GM21360 (cell line): ENCODE data around the gene PUS7L.
A peak's percentile ranks its signal among the peaks of the same experiment; 100 is the strongest.
"Not testable (repeated sequence)": the region's sequence is repeated elsewhere in the genome, so short reads cannot be mapped to it uniquely, and the experiment has no call there.

Source experiments
- ATAC-seq: cut with Tn5 transposase; IDR thresholded peaks from one replicate; pipeline ENCODE4 v1.9.1; 2021; ENCODE audit warnings: mild to moderate bottlenecking, moderate library complexity; ENCODE audit not compliant: unreplicated experiment

The PUS7L gene

DNA sequence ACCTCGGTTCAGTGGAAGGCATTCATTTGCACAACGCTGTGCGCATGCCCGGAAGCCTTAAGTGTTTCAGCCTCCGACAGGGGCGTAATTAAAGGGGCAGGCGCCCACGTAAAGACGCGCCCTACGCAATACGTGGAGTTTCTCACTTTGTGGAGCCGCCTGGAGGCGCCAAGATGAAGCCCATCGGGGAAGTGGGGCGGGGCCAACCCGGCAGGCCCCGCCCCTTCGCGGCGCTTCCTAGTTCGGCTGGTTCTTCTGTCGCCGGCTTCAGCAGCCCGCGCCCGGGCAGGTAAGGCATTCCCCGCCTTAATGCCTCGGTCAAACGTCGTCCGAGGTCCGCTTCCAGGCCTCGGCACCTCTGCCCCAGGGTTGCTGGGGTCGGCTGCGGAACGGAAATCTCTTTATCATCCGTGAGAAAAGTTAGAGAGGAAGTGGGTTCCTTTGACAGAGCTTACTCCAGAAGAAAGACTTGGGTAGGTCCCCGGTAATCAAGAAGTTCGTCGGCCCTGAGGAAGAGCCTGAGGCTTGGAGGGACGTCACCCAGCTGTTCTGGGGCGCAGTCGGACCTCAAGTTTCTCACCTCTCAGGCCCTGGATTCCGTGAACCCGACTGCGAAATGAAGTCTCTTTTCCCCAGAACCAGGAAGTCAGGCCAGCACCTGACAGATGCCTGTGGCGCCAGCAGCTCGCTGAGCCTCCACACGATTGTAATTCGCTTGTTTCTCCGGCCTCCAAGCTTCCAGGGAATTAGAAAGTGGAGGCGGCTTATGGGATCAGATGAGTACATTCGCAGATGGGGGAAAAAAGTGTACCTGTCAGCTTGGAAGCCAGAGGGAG is at the start of gene PUS7L, which contains the start of gene IRAK4:
Gene PUS7L, minus strand, starts transcription at position 63 of the 836 bp plus-strand sequence. CDS start 3,545 bp downstream, outside the sequence.
Gene IRAK4, plus strand, starts transcription at position 224 of the 836 bp plus-strand sequence. CDS start 9,161 bp downstream, outside the sequence.
- peak; percentile 97 for ATAC-seq

DNA sequence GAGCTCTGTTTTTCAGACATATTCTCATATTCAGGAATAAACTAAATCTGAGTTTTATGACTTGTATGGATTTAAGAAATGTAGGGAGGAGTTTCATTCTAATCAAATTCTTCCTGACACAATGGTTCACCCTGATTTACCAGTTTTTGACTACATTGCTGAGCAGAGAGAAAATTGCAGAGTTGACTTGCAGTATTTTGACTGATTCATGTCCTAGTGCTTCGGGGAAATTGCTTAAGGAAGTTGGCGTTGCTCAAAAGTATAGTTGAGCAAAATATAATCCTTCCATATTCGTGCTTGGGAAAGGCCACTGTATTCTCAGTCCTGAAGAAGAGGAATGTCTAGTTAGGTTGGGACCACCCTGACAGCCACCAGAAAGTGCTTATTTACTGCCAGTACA is 48.8 kb upstream of the PUS7L start:
- ATAC-seq: no peak

DNA sequence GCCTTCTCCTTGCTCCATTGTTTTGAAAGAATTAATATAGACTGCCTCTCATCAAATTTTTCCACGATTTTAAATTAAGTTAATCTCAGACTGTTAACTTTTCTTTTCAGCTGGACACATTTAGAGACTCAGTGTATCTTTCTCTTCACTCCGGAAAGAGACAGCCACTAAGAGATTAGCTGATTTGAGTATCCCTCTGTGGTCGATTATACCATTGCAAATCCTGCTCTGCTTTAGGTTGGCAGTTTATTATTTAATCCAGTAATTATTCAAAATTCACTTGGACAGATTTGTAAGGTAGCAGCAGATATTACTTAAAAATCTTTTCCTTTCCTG is 48.1 kb upstream of the PUS7L start:
- ATAC-seq: no peak

DNA sequence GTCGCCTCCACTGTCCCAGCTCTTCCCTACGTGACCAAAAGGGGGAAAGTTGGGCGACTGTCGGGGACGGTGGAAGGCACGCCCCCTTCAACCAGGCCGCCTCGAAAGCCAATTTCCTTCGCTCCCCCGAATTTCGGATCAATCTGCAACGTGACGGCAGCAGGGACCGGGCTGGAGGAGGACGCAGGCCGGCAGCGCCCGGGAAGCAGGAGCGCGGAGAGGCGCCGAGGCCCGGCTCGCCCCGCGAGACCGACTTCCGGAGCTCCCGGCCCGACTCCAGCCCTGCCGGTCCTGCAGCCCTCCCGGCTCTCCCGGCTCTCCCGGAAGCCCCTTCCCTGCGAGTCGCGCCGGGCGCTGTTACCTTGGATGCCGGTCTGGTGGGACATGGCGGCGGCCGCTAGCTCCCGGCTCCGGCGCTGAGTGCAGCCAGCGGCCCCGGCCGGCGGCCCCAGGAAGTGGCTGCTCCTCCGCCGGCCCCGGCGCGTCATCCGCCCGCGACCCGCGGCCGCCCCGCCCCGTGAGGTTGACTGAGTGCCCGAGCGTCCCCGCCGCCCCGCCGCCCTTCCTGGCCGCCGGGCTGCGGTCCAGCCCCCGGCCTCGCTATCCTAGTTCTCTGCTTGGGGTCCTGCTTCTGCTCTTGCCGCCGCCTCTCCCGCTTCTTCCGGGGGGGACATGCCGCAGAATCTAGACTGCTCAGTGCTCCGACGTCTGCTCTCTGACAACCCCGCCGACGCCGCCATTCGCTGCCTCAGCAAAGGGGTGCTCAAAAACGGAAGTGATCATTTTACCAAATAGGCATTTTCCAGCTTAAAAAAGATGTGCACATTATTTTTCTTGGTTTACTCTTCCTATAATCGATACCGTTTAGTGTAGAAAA is 47.5 kb upstream of the PUS7L start, which contains the start of gene TWF1:
Gene TWF1, minus strand, starts transcription at position 458 of the 877 bp plus-strand sequence. Its CDS starts 72 bp downstream, at position 386.
- ATAC-seq: peak; percentile 94

DNA sequence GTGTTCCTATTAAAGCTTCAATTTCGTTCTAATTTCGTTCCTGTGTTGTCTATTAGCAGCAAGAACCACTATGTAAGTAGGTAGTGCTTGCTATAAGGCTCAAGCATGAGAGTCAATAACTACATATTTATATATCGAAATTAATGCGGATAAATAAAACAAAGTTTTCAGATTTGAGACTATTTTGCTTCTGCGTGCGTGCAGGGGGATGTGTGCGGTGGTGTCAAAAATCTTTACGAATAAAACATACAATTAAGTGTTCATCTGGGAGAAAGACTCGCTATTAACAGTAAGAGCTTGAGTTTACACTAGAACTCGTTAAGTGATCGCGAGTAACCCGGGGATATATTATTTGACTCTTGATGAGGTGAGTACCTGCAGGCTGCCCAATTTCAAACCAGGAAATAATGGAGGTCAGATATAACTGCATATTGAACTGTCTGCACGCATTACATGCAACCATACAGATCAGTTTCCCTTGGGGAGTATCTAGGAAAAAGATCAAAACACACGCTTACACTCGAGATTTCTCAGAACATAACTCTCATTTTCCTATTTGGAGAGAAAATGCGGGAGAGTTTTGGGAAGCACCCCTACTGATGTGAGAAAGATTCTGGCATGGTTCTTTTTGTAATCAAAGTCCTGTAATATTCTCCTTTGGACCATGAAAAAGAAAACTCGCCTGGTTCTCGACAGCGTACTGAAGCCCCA is 46.7 kb upstream of the PUS7L start:
- no peak for ATAC-seq

DNA sequence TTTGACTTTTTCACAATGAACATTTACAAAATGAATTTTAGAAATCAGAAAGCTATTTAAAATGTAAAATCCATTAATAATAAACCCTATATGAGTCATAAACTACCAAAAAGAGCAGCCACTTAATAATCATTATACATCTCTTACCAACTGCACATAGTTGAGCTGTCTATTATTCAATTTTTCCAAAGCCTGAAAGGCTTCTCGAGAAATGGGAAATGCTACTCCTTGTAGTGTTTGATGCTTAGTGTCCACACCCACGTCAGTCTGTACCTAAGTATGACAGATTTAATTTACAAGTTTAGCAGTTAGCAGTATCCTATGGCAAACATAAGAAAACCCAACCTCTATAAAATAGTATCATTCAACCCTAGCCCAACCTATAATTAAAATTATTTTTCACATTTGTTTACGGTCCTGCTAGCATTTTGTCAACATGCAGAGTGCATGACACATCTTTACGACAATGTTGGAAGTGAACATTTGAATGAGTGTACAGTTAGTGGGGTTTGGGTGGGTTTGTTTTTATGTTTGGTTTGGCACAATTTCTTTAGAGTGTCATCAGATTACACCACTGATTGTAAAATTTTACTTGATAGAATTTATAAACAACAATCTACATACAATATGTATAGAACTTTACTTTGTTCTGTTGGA is 39.1 kb upstream of the PUS7L start:
- no peak for ATAC-seq

DNA sequence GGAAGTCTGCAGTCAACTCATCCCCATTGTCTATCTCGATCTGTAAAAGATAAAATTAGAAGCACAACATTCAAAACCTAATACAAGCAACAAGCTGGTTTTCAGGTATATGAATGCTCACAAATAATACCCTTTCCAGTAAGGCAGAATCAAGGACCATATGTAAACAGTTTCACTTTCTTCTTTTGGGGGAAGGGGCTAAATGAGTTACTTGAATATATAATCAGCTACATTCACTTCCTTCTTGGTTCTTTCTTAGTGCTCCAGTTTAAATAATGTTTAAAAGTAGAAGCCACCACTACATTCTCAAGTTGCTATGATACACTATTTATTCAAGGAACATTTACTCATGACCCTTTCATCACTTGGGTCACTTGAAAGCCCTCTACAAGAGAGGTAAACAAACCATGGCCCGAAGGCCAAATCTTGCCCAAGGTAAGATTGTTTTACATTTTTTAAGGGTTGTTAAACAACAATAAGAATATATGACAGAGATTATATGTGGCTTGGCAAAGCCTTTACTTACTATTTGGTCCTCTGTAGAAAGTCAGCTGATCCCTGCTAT is 37.2 kb upstream of the PUS7L start:
- ATAC-seq: no peak

GRCh38 chr12:43789941-43790340 is 31.4 kb upstream of the PUS7L start:
- ATAC-seq: no peak

DNA sequence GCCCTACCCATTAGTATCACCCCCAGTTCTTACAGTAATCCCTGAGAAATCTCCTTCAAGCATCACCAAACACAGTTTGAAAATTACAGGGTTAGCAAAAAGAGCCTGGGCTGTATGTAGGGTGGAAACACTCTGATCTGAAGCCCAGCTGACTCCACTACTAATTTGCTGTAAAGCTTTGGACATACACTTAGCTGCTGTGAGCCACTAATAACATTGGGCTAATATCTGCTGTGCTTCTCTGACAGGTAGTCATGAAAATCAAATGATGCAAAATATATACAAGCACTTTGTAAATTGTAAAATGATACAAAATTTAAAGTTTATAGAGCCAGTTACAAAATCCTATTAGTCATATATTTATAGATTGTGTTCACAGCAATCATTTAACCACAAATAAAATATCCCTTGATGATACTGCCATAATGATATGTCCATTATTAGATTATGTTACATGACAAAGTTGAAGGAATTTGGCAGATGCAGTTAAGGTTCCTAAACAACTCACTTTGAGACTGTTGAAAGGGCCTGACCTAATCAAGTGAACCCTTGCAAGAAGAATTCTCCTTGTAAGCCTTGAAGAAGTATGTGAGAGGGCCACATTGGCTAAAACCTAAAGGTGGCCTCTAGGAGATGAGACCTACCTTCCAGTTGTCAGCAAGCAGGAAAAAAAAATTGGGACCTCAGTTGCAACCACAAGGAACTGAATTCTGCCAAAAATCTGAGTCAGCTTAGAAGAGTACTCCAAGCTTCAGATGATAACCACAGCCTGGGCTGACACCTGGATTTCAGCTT is 28.5 kb upstream of the PUS7L start:
- no peak for ATAC-seq

DNA sequence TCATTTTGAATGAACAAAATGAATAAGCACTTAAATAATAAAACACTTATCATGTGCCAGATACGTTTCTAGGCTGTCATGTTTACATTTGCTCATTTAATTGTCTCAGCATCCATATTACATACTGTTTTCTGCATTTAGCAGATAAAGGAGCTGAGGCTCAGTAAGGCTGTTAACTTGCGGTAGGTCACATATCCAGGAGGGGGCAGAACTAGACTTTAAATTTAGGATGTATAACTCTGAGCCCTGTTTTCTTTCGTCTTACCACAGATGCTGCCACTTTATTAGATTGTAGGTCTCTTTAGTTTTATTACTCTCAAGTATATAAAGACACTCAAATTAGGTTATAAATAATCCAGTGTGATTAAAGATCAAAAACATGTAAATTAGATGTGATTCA is 17.9 kb upstream of the PUS7L start:
- no peak for ATAC-seq

DNA sequence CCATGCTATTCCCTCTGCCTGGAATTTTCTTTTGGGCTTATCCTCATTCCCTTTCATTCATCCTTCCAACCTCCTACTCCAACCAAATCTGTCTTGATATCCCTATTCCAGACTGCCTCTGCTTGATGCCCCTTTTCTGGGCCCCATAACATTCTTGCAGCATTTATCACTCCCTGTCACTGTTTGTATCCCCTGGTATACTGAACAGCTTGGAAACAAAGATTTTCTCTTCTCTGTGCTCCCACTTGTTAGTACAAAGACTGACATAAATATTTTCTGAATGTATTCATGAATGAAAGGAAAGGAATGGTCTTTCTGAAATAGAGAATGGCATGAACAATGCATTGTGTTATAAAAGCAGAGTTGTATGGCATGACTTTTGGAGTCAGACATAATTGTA is 7.7 kb upstream of the PUS7L start:
- ATAC-seq: no peak

DNA sequence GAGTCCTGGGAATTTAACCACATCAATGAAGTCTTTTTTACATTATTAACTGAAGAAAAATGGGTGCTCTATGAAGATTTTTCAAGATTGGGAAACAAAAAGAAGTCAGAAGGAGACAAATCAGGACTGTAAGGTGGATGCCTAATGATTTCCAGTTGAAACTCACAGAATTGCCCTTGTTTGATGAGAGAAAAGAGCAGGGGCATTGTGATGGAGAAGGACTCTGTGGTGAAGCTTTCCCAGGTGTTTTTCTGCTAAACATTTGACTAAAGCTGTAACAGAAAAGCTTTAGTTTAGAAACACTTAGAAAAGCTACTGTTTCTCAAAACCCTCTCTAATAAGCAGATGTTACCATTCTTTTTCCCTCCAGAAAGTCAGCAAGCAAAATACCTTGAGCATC is 5.9 kb upstream of the PUS7L start:
- no peak for ATAC-seq

GRCh38 chr12:43763769-43764168 is 5.2 kb upstream of the PUS7L start:
- no peak for ATAC-seq

GRCh38 chr12:43762596-43762995 is 4.0 kb upstream of the PUS7L start:
- no peak for ATAC-seq

- ATAC-seq: no peak
Measured at GRCh38 chr12:43761500-43761899, 2.9 kb upstream of the PUS7L start.

DNA sequence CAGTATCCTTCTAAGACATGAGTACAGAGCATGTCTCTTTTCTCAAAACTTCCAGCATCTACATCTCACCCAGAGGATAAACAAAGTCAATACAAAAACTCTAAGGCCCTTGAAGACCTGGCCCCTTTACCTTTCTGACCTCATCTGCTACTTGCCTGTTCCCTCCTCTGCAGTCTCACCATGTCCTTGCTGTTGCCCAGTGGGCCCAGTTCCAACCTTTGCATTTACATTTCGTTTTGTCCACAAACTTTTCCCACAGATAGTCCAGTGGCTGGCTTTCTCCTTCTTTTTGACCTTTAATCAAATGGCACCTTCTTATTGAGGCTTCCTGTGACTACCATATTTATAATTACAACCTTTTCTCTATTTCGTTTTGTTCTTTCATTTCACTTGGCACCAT is 1.8 kb upstream of the PUS7L start:
- ATAC-seq: no peak

- ATAC-seq: no peak
Measured at GRCh38 chr12:43758247-43758727, 303 bp downstream of the PUS7L start.

DNA sequence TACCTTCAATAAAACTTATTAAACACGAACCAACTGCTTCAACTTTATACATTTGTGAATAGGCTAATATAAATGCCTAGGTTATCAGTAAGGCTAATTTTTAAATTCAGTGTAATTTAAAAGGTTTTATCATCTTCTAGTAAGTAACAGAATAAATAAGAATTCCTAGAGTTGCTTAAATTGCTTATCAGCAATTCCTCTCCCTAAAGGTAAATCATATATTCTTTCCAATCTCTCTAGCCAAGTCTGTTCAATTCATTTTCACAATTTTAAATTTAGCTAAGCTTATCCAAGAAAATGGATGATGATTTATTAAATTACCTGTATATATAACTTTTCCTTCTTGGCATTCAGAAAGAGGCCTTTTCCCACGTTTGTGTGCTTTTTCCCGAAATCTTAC is 4.6 kb downstream of the PUS7L start:
- no peak for ATAC-seq

- not testable (repeated sequence) for ATAC-seq
Measured at GRCh38 chr12:43751360-43751759, 7.2 kb downstream of the PUS7L start.
